Activated CD8-positive, alpha-beta T cell treated with anti-CD3 and anti-CD28 coated beads for 36 hours (primary cell): ENCODE data around the gene BAD. TPM values are rescaled to one million over a fixed set of nuclear protein-coding genes. Genes with fewer than 3 reads are reported as not detected.

Source experiments
- ATAC-seq: fragments of 200-7000 bp; cut with Tn5 transposase; one replicate; pipeline ENCODE4 v1.10.0; 2021; ENCODE audit warnings: mild to moderate bottlenecking, moderate library complexity
- CTCF ChIA-PET: fragments of 350-600 bp; sonication (Branson Sonifier 250); formaldehyde crosslinking; loops from one replicate; lab custom pipeline; 2021; ENCODE audit warnings: antibody characterized with exemption; lab: Charles Lee
- POLR2A ChIA-PET: fragments of 350-600 bp; sonication (Branson Sonifier 250); formaldehyde crosslinking; loops from one replicate; lab custom pipeline; 2021; ENCODE audit warnings: antibody characterized with exemption; lab: Charles Lee
- DNase-seq: peaks from one replicate; pipeline ENCODE4 v3.0.0-alpha.2; 2020
- H3K27ac Mint-ChIP-seq: one replicate; pipeline ENCODE4 v1.8.0; 2021; ENCODE audit warnings: mild to moderate bottlenecking, mixed read lengths
- H3K27me3 Mint-ChIP-seq: one replicate; pipeline ENCODE4 v1.8.0; 2021; ENCODE audit warnings: mixed read lengths
- H3K36me3 Mint-ChIP-seq: one replicate; pipeline ENCODE4 v1.8.0; 2021; ENCODE audit warnings: low read depth, mixed read lengths
- H3K4me1 Mint-ChIP-seq: one replicate; pipeline ENCODE4 v1.8.0; 2021; ENCODE audit warnings: low read depth, mixed read lengths
- H3K4me3 Mint-ChIP-seq: one replicate; pipeline ENCODE4 v1.8.0; 2021; ENCODE audit warnings: mild to moderate bottlenecking, moderate library complexity, mixed read lengths
- H3K9me3 Mint-ChIP-seq: one replicate; pipeline ENCODE4 v1.8.0; 2021; ENCODE audit warnings: mixed read lengths
- CTCF ChIP-seq: fragments of 200-600 bp; IDR thresholded peaks from one replicate; pipeline ENCODE4 v1.8.0; 2022; ENCODE audit warnings: antibody characterized with exemption, mild to moderate bottlenecking
- intact Hi-C: fragments of 100-400 bp; cut with micrococcal nuclease; formaldehyde crosslinking; loops from one replicate; pipeline ENCODE4 v1.10.0; 2022
- total RNA-seq, 2 experiments: library from RNA; stranded (reverse); gene quantifications; one replicate each; pipeline ENCODE4 v1.2.3, GENCODE V29; 2021

Gene BAD
- total RNA-seq, 2 experiments from 2014 or later: 17.2 to 17.7 TPM

DNA sequence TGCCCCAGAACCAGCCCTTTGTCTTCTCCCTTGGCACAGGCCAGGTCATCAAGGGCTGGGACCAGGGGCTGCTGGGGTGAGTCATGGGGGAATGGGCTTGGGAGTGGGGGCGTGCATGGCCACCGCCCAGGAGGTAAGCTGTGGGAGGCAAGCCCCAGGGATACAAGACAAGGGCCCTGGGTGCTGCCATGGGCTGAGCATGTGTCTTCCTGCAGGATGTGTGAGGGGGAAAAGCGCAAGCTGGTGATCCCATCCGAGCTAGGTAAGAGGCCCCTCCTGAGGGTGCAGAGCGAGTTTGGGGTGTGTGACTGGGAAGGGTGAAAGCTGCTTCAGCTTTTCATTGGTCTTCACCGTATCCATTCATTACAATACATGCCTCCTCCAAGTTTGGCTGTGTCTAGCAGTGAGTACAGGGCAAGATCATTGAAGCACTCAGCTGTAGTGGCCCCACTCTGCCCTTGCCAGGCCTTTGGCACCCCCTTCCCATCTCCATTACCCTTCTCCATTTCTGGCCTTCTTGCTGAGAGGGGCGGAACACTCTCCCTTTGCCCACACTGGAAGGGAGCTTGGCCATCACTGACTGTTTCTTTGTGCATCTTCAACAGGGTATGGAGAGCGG is 41.1 kb downstream of the BAD start:
- H3K36me3 Mint-ChIP-seq: peaks cover 37% of the 10 kb centered on the region
- DNase-seq (no peak), ATAC-seq (no peak)
- intact Hi-C loops: loop anchor here (10.0 kb wide), 1 partner anchor 61 kb away; the partner anchor contains the start of genes CATSPERZ and ESRRA
- H3K27me3 Mint-ChIP-seq: no peaks in the 10 kb centered on the region
- H3K4me1 Mint-ChIP-seq: peaks cover 38% of the 10 kb centered on the region
- no peak for TF ChIP-seq CTCF
- POLR2A ChIA-PET: interaction anchor here (0.7 to 10.0 kb wide), 13 partner anchors 7 to 117 kb away, joined by 3 to 132 read pairs (median 7); partner anchors contain the start of genes BAD, FERMT3, NUDT22 and PLCB3
- no peaks in the 10 kb centered on the region for H3K9me3 Mint-ChIP-seq
- H3K27ac Mint-ChIP-seq: peak overlapping the region; percentile 45
- CTCF ChIA-PET: interaction anchor here (0.9 to 4.6 kb wide), 7 partner anchors 8 to 75 kb away, joined by 3 to 35 read pairs (median 8); partner anchors contain the start of genes CATSPERZ, FERMT3, NUDT22 and PLCB3
- H3K4me3 Mint-ChIP-seq: peak overlapping the region; percentile 93

GRCh38 chr11:64241491-64242374 is 42.7 kb downstream of the BAD start:
- Mint-ChIP-seq H3K27me3 (no peaks in the 10 kb centered on the region), H3K9me3 (no peaks in the 10 kb centered on the region), H3K27ac (peak overlapping the region; percentile 98), H3K4me3 (peak overlapping the region; percentile 93), H3K4me1 (peaks cover 41% of the 10 kb centered on the region), H3K36me3 (peaks cover 48% of the 10 kb centered on the region)
- intact Hi-C loops: loop anchor here (10.0 kb wide), 1 partner anchor 63 kb away; the partner anchor contains the start of genes CATSPERZ and ESRRA
- DNase-seq (peak; percentile 100), ATAC-seq (peak; percentile 7)
- TF ChIP-seq CTCF: no peak
- ChIA-PET POLR2A (interaction anchor here (0.5 to 6.6 kb wide), 14 partner anchors 9 to 76 kb away, joined by 3 to 61 read pairs (median 6); partner anchors contain the start of genes BAD, DNAJC4, ESRRA and FERMT3), CTCF (interaction anchor here (0.7 to 2.0 kb wide), 6 partner anchors 9 to 76 kb away, joined by 3 to 12 read pairs (median 4); partner anchors contain the start of genes PLCB3, PRDX5 and TRMT112)

GRCh38 chr11:64241241-64241490 is 43.3 kb downstream of the BAD start:
- DNase-seq: no peak
- H3K4me3 Mint-ChIP-seq: peak overlapping the region; percentile 93
- peaks cover 41% of the 10 kb centered on the region for H3K4me1 Mint-ChIP-seq
- intact Hi-C loops: loop anchor here (10.0 kb wide), 1 partner anchor 64 kb away; the partner anchor contains the start of genes CATSPERZ and ESRRA
- H3K27me3 Mint-ChIP-seq: no peaks in the 10 kb centered on the region
- CTCF ChIA-PET: interaction anchor here (0.7 to 0.9 kb wide), 5 partner anchors 9 to 77 kb away, joined by 3 to 4 read pairs (median 4); partner anchors contain the start of genes PRDX5 and TRMT112
- no peaks in the 10 kb centered on the region for H3K9me3 Mint-ChIP-seq
- H3K36me3 Mint-ChIP-seq: peaks cover 48% of the 10 kb centered on the region
- POLR2A ChIA-PET: interaction anchor here (0.8 to 5.4 kb wide), 9 partner anchors 9 to 76 kb away, joined by 3 to 41 read pairs (median 6); partner anchors contain the start of genes DNAJC4, ESRRA, NUDT22 and PLCB3
- no peak for TF ChIP-seq CTCF
- peak overlapping the region; percentile 98 for H3K27ac Mint-ChIP-seq
- peak; percentile 86 for ATAC-seq

GRCh38 chr11:64240435-64241240 is 43.8 kb downstream of the BAD start, which contains the start of gene FKBP2:
Gene FKBP2 (plus strand): TSS chr11:64241095. CDS start chr11:64242388, 1,293 bp downstream.
- peak; percentile 64 for ATAC-seq
- peak within 1 kb of the TSS; percentile 98 for H3K27ac Mint-ChIP-seq
- no peaks in the 10 kb centered on the region for H3K27me3 Mint-ChIP-seq
- ChIA-PET POLR2A (interaction anchor here (0.7 to 5.4 kb wide), 17 partner anchors 9 to 76 kb away, joined by 3 to 41 read pairs (median 4); partner anchors contain the start of genes DNAJC4, ESRRA, FERMT3 and NUDT22), CTCF (interaction anchor here (0.7 to 0.9 kb wide), 5 partner anchors 10 to 77 kb away, joined by 3 to 4 read pairs (median 4); partner anchors contain the start of genes PRDX5 and TRMT112)
- peak within 1 kb of the TSS; percentile 93 for H3K4me3 Mint-ChIP-seq
- DNase-seq: peak; percentile 98
- no peaks in the 10 kb centered on the region for H3K9me3 Mint-ChIP-seq
- H3K4me1 Mint-ChIP-seq: peaks cover 44% of the 10 kb centered on the region
- peaks cover 45% of the 10 kb centered on the region for H3K36me3 Mint-ChIP-seq
- no peak for TF ChIP-seq CTCF
- intact Hi-C loops: loop anchor here (10.0 kb wide), 1 partner anchor 64 kb away; the partner anchor contains the start of genes CATSPERZ and ESRRA
